ENCODE data around the gene DAZAP1.
A peak's percentile ranks its signal among the peaks of the same experiment; 100 is the strongest.
"Not testable (repeated sequence)": the region's sequence is repeated elsewhere in the genome, so short reads cannot be mapped to it uniquely, and the experiment has no call there.

DAZAP1 gene

DNA sequence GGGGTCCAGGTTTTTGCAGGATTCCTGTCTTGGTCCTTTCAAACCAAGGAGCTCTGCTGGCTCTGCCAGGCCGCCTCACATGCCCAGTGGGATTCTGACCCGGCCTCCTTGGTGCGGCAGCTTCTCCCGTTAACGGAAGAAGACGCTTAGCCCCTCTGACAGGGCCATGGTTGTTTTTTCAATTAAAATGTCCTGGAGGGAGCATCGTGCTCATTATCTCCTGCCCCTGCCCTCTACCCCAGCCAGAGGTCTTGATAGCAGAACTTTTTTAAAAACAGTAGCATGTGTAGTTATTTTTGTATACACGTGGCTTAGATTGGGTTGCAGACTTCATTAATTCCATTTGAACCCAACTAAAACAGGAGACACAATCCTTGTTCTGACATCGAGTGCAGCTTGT, 19.4 kb downstream of the DAZAP1 start:
- DNase-seq = no peak

DNA sequence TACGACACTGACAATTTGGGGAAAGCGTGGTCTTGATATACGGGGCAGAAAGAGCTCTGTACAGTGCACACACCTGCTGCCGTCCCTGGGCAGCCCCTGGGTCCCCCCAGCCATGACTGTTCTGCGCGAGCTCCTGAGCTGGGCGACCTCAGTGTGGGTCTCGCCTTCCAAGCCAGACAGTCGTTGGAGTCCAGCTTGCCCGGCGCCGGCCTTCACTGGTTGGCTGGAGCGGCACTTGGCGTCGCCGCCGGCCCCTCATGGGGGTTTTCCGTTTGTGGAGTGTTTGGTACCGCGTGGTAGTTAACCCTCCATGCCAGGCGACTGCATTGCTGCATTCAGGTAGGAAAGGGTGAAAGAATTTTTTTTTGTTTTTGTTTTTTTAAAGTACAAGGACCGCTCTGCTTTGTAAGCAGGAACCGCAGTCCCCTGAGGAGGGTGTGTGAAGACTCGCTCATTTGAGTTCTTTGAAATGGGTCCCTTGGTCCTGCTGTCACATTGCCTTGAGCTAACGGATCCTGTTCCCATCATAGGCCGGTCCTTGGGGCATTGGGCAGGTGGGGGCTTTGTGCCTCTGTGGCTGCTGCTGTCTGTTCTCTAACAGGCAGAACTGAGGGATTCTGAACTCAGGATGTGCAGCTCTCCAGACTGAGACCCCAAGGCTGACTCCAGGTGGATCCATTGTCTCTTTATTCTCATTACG, 20.0 kb downstream of the DAZAP1 start:
- no peak for DNase-seq

DNA sequence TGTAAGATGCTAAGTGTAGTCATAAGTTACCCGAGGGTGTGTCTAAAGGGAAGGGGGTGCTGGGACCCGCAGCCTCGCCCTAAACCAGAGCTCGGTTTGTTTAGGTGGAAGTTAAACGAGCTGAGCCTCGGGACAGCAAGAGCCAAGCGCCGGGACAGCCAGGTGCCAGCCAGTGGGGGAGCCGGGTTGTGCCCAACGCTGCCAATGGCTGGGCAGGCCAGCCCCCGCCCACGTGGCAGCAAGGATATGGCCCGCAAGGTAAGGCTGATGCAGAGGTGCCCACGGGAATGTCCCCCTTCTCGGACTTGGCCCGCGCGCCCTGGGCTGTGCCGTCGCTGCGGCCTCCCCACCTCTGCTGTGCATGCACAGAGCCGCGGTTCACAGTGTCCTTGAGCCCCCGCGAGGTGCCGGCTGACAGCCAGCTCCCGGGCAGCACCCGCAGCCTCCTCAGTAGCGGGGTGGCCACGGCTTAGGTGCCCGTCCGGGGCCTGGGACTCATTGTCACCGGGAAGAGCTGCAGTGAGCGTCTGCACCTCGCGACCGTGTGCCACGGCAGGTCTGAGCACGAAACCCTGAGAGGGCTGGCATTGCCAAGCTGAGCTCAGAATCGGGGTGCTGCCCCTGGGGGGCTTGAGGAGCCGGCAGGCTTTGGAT, 21.5 kb downstream of the DAZAP1 start:
- DNase-seq = no peak

DNA sequence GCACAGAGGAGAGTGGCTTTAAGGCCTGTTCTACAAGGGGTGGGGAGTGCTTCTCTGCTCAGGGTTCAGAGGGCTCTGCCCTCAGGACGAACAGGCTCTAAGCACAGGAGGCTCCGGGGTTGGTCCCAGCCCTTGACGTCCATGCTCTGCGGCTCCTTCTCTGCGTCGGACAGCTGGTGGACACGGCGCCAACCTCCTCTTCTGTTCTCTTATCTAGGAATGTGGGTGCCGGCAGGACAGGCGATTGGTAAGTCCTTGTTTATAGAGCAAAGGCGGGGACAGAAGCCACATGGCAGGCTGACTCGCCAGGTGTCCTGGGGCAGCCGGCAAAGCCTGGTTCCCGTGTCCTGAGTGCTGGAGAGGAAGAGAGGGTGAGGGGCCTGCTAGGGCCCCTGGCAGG, 22.4 kb downstream of the DAZAP1 start:
- DNase-seq = no peak

DNA sequence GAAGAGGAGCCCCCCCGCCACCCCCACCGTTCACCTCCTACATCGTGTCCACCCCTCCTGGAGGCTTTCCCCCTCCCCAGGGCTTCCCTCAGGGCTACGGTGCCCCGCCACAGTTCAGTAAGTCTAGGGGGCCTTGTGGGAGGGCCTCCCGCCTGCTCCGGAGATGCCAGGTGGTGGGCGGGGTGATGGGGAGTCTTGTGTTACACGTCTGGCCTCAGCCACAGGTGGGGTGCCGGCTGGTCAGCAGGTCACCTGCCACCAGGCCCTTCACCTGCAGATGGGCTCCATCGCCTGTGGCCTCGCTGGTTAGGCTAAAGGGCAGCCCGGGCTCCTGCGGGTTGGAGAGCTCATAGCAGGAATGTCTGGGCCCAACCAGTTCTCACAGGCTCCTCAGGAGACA, 22.9 kb downstream of the DAZAP1 start:
- DNase-seq = no peak

DNA sequence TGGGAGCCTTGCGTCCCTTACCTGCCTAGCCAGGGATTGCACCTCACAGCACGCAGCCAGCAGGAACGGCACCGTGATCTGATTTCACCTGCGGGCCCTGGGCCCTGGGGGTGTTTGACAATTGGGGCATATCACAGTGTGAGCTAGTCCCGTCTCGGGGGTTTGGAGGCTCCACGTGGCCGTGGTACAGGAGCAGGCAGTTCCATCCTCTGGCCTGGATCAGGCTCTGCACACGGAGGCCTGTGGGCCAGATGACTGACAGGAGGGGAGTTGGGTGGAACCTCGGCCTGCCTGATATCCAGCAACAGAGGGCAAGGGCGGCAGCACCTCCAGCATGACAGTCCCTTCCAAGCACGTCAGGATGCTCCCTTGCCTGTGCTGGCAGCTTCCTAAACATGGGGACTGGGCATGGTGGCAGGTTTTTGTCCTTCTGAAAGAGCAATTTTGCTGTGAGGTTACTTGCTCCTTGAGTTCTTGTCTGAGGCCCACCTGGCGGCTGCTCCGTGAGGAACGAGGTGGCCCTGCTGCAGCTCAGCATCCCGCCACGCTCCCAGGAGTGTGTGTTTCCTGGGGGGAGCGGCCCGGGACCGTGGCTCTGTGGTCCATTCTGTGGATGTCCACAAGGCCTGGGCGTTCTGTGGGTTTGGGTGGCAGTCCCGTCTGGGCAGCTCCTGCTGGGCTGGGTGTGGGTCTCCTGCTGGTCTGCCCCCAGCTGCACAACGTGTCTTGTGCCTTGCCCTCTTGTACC, 24.5 kb downstream of the DAZAP1 start:
- DNase-seq = no peak

DNA sequence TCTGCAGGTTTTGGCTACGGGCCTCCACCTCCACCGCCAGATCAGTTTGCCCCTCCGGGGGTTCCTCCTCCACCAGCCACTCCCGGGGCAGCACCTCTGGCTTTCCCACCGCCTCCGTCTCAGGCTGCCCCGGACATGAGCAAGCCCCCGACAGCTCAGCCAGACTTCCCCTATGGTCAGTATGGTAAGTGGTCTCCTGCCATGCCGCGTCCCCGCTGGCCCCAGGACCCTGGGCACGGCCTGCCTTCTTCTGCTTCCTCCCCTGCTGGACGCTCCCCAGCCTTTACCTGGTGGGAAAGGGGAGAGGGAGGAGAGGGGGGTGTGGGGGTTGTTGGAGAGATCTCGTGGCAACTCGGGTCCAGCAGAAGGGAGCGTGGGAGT, 25.1 kb downstream of the DAZAP1 start:
- DNase-seq = no peak

DNA sequence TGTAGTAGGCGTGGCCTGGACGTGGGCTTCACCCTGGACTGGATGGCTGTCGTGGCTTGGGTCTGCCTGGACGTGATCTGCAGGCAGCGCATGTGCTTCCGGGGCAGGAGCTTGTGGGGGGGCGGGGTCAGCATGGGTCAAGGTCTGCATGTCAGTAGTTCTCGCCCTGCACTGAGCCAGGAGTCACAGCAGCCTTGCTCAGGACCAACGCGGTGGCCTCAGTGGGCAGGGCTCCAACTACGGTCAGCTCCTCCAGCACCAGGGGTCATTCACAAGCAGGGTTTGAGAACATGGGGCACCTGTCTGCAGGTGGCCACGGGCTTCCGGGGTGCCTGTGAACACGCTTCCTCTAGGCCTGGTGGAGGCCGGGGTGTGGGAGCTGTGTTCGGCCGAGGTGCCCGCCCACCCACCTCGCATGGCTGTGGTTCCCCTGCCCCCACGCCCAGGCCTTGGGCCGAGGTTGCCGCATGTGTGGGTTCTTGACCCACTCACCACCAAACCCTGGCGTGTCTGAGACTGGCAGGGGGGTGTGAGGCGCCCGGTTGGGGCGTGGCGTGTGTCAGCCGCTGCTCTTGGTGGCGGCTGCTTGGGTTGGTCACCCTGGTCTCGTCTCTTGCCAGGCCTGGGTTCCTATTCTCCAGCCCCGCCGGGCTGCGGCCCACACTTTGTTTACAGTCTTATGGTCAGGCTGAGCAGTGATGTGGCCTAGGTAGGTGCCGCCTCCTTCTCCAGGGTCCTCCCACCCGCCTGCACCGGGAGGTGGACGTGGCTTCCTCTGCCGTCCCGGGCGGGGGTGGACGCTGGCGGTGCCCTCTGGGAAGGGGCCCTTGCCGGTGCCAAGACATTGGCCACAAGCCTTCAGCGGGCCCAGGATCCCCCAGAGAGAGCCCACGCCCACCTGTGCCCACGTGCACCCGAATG, 26.0 kb downstream of the DAZAP1 start:
- DNase-seq = no peak

DNA sequence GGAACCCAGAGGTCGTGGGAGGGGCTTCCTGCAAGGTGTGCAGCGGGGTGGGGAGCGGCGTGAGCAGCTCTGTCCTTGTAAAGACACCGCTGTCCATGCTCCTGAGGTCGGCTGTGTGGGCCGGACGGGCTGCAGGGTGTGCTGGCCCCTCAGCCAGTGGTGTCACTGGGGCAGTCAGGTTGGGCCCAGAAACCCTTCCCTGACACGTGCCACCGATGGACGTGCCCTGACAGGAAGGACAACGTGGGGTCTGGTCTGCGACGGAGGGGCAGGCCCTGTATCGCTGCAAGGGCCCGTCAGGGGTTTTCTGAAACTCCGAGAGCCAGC, 26.6 kb downstream of the DAZAP1 start:
- DNase-seq = no peak

DNA sequence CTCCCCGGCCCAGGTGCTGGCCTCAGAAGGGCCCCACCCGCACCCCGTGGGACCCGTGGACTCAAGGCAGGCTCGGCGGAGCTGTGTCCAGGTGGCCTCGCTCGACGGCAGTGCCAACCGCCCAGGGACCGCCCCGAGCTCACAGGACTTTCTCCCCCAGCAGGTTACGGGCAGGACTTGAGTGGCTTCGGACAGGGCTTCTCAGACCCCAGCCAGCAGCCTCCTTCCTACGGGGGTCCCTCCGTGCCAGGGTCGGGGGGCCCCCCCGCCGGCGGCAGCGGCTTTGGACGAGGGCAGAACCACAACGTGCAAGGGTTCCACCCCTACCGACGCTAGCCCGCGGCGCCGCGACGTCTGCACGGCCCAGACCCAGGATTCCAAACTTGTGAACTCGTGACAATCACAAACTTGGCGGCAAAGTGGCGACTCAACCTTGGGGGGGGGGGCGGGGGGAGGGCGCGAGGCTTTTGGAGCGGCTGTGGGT, 27.2 kb downstream of the DAZAP1 start:
- DNase-seq = no peak

DNA sequence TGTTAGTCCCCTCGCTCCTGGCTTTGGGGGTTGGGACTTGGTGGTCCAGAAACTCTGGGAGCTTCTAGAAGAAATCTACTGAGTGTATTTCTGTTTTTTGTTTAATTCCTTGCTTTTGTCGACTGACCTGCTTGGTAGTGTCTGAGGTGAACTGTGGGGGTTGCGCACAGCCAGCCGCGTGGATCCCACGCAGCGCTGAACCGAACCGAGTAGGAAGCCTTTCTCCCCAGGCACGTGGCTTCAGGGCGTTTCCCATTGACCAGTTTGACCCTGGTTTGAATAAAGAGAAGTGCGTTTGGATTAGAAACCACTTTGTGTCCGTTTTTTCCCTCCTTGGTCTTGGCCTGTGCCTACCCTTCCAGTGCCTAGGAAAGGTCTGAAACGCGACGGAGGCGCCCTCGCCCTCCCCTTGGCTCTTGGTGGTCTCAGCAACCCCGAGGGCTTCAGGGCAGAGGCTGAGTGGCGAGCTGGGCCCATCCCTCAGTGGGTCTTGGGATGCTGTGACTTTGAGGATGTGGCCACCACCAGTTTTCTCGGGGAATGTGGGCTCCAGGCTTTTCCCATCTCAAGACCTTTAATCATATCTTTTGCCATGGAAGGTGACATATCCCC, 28.1 kb downstream of the DAZAP1 start:
- DNase-seq = no peak

DNA sequence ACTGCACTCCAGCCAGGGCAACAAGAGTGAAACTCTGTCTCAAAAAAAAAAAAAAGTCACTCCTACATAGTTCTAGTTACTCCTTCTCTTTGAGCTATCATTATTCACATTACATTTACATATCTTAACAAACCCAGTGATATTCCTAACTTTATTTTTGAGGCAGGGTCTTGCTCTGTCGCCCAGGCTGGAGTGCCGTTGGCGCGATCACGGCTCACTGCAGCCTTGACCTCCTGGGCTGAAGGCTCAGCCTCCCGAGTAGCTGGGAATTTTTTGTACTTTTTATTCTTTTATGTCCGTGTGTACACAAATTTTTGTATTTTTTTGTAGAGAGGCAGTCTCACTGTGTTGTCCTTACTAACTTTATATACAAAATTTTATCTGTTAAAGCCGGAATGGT, 30.2 kb downstream of the DAZAP1 start:
- DNase-seq = no peak

DNA sequence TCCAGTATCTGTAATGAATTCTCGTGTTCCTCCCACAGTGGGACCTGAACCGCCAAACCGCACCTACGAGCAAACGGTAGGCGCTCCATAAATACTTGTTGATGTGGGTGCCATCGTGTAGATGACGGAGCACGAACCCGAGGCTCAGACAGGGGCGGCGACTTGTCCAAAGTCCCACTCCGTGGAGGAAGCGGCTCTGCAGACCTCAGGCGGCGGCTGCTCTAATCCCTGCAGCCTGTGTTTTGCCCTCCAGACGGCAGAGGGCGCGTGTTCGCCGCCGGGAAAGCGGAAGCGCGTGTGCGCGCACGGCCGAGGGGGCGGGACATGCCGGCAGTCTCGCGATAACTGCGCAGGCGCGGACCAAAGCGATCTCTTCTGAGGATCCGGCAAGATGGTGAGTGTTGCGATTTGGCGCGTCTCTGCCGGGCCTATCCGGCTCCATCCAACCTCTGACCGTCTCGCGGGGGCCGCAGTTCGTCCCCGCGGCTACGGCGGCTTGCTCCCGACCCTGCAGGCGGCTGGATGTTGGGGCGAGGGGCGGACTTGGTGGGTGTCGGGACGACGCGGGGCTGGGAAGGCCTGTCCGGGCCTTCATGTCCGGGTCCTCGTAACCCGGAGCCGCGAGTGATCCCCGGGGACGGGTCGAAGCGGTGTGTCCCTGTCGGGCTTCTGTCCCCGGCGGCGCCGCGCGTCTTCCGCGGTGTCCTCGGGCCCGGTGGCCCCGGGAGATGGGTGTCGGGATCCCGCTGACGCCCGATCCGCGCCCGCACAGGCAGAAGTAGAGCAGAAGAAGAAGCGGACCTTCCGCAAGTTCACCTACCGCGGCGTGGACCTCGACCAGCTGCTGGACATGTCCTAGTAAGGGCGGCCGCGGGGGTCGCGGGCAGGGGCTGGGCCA, 30.9 kb downstream of the DAZAP1 start, which contains the start of gene RPS15:
Gene RPS15, plus strand, starts transcription at position 362 of the 898 bp plus-strand sequence. Its CDS starts 30 bp downstream, at position 392.
- peak; percentile 87 to 95 (median 94) for DNase-seq

DNA sequence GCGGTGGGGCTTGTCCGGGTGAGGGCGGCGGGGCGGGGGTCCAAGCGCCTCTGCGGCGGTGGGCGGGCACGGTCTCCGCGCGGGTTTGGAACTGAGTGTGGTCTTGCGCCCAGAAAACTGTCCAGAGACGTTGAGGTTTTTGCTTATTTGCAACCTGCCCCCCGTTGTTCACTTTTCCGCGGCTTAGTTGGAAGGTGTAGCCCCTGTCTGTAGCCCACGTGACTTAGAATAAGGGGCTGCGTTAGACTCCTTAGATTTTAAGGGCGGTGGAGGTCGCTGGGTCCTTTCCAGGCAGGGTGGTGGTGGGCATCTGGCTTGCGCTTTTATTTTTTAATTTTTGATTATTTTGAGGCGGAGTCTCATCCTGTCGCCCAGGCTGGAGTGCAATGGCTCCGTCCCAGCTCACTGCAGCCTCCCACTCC, 31.6 kb downstream of the DAZAP1 start:
- DNase-seq = no peak

DNA sequence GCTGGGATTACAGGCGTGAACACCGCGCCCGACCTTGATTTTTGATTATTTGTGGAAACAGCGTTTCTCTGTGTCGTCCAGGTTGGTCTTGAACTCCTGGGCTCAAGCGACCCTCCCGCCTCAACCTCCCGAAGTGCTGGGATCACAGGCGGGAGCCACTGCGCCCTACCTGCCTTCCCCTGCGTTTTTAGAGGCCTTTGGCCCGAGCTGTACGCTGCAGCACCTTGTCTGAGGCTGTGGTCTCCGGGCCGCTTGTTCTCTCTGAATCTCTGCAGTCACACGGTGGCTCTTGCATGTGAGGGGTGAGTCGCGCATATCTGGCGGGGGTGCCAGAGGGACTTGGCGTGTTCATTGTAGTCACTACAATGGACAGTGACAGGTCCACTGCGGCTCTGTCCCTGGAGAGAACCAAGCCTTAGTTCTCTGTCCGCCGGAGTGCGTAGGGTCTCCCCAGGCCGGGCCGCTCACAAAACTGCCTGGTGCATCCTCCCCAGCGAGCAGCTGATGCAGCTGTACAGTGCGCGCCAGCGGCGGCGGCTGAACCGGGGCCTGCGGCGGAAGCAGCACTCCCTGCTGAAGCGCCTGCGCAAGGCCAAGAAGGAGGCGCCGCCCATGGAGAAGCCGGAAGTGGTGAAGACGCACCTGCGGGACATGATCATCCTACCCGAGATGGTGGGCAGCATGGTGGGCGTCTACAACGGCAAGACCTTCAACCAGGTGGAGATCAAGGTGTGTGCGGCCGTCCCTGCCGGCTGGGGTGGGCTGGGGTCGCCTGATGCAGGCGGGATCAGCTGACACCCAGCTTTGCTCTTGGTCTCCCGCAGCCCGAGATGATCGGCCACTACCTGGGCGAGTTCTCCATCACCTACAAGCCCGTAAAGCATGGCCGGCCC, 32.4 kb downstream of the DAZAP1 start:
- not testable (repeated sequence) for DNase-seq

DNA sequence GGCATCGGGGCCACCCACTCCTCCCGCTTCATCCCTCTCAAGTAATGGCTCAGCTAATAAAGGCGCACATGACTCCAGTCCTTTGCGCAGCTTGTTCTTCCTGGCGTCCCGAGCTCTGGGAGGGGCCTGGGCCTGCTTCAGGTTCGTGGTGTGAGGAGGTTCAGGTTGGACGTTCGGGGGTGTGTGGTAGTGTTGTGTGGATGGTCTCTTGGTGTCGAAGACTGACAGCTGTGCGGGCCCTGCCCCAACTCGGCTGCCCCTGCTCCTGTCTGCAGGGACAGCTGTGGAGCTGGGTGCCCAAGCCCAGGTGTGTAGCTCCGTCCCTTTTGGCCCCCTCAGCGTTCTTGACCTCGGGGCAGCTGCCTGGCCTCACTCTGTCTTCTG, 33.0 kb downstream of the DAZAP1 start:
- no peak for DNase-seq

DNA sequence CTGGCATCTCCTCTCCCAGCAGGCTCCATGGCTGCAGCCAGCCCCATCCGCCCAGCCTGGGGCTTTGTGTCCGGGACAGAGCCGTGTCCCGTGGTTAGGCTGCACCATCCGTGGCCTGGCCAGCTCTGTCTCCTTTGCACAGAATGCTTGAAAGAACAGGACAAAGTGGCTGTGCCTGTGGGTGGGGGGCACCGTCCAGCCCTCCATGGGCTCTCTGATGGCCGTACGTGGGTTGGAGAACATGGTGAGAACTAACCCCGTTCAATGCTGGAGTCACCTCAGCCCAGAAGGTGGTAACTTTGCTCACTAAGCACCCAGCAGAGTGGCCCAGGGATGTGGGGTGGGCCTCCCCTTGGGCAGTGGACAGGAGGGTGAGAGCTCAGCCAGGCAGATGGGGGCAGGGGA, 33.6 kb downstream of the DAZAP1 start:
- DNase-seq = no peak

DNA sequence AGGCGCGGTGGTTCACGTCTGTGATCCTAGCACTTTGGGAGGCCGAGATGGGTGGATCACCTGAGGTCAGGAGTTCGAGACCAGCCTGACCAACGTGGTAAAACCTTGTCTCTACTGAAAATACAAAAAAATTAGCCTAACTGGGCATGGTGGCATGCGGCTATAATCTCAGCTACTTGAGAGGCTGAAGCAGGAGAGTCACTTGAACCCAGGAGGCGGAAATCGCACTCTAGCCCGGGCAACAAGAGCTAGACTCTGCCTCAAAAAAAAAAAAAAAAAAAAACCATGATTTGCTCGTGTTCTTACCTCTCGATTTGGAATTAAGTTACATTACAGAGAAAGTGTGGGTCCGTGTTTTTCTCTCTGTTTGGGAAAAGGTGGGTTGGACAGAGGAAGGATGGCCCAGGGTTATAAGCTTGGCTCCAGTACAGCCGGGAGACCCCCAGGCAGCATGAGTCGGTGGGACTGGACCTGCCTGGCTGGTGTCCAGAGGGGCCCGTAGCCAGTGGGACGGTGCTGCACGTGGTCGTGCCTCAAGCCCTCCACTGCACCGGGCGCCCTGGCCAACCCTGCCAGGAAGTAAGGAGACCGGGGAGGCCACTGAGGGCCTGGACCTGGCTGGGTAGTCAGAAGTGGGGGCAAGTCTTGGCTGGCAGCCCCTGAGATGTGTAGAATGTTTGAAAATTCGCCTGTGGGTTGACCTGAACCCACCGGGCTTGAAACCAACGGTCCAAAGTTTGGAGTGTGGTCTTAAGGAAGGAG, 34.5 kb downstream of the DAZAP1 start:
- no peak for DNase-seq

DNA sequence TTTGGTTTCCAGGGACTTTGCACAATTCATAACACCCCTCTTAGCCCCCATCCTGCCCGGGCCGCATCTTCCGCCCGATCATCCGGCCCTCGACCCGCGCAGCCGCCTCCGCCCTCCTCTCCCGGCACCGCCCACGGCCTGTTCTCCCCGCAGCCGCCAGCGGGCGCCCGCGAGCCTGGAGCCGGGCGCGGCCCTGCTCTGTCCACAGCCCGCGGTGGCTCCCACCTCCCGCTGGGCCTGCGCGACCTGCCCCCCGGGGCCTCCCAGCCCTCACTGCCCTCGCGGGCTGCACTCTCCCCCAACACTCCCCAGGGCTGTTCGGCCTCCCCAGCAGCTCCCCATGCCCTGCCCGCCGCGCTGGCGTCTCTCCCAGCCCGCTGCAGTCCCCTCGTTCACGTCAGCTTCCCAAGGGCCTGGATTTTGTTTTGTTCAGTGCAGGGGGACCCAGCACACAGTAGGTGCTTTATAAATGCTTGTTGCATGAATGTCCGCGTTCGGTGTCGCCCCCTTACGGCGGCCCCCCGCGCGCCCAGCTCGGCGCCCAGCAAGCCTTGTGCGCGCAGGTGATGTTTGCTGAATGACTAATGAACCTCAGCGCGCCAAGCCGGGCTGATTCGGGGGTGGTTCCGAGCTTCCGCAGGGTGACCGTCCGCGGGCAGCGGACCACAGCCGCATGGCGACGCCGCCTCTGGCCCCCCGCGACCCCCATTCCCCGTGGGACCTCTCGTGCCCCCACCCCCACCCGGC, 38.0 kb downstream of the DAZAP1 start:
- DNase-seq = peak; percentile 41 to 71 (median 45)

Measured in activated naive CD4-positive, alpha-beta T cell (primary cell).